Activated CD4-positive, alpha-beta T cell treated with anti-CD3 and anti-CD28 coated beads, Interleukin-2, amount 10 ng/mL, durations not matched to agents 7 days and 5 days (primary cell): ENCODE measurements around the gene NEK10. TPM values are rescaled to one million over a fixed set of nuclear protein-coding genes. Genes with fewer than 3 reads are reported as not detected.

Experiments used
- CTCF ChIA-PET: fragments of 350-600 bp; sonication (Branson Sonifier 250); formaldehyde crosslinking; loops from one replicate; lab custom pipeline; 2021; ENCODE audit warnings: antibody characterized with exemption; lab: Charles Lee
- POLR2A ChIA-PET: fragments of 350-600 bp; sonication (Branson Sonifier 250); formaldehyde crosslinking; loops from one replicate; lab custom pipeline; 2021; ENCODE audit warnings: antibody characterized with exemption; lab: Charles Lee
- DNase-seq: peaks from one replicate; pipeline ENCODE4 v3.0.0-alpha.2; 2020
- H3K27ac Mint-ChIP-seq: one replicate; pipeline ENCODE4 v1.8.0; 2021; ENCODE audit warnings: mild to moderate bottlenecking, moderate library complexity, mixed read lengths
- H3K27me3 Mint-ChIP-seq: one replicate; pipeline ENCODE4 v1.8.0; 2021; ENCODE audit warnings: mixed read lengths
- H3K36me3 Mint-ChIP-seq: one replicate; pipeline ENCODE4 v1.8.0; 2021; ENCODE audit warnings: low read depth, mixed read lengths
- H3K4me1 Mint-ChIP-seq: one replicate; pipeline ENCODE4 v1.8.0; 2021; ENCODE audit warnings: mixed read lengths
- H3K4me3 Mint-ChIP-seq: one replicate; pipeline ENCODE4 v1.8.0; 2021; ENCODE audit warnings: mild to moderate bottlenecking, moderate library complexity, mixed read lengths
- H3K9me3 Mint-ChIP-seq: one replicate; pipeline ENCODE4 v1.8.0; 2021; ENCODE audit warnings: mixed read lengths
- total RNA-seq, 2 experiments: library from RNA; stranded (reverse); gene quantifications; one replicate each; pipeline ENCODE4 v1.2.3, GENCODE V29; 2021

NEK10 gene
- total RNA-seq, 2 experiments from 2014 or later, result 0.56 to 0.79 TPM

GRCh38 chr3:27202959-27203358 lies 166.2 kb downstream of the NEK10 start:
- CTCF ChIA-PET, result interaction anchor here (0.7 kb wide), 1 partner anchor 25 kb away, joined by 3 read pairs; no protein-coding TSS in a partner anchor
- Mint-ChIP-seq H3K4me3 (no peak overlapping the region), H3K9me3 (no peaks in the 10 kb centered on the region), H3K27me3 (no peaks in the 10 kb centered on the region), H3K4me1 (no peaks in the 10 kb centered on the region), H3K36me3 (no peaks in the 10 kb centered on the region), H3K27ac (no peak overlapping the region)
- no peak for DNase-seq
- POLR2A ChIA-PET, result no interaction called here

- DNase-seq, result no peak
- H3K27me3 Mint-ChIP-seq, result no peaks in the 10 kb centered on the region
- ChIA-PET POLR2A (no interaction called here), CTCF (no interaction called here)
- H3K27ac Mint-ChIP-seq, result no peak overlapping the region
- H3K4me3 Mint-ChIP-seq, result no peak overlapping the region
- H3K4me1 Mint-ChIP-seq, result no peaks in the 10 kb centered on the region
- no peaks in the 10 kb centered on the region for H3K9me3 Mint-ChIP-seq
- H3K36me3 Mint-ChIP-seq, result no peaks in the 10 kb centered on the region
Observed at GRCh38 chr3:27201492-27201891, 167.7 kb downstream of the NEK10 start.

DNA sequence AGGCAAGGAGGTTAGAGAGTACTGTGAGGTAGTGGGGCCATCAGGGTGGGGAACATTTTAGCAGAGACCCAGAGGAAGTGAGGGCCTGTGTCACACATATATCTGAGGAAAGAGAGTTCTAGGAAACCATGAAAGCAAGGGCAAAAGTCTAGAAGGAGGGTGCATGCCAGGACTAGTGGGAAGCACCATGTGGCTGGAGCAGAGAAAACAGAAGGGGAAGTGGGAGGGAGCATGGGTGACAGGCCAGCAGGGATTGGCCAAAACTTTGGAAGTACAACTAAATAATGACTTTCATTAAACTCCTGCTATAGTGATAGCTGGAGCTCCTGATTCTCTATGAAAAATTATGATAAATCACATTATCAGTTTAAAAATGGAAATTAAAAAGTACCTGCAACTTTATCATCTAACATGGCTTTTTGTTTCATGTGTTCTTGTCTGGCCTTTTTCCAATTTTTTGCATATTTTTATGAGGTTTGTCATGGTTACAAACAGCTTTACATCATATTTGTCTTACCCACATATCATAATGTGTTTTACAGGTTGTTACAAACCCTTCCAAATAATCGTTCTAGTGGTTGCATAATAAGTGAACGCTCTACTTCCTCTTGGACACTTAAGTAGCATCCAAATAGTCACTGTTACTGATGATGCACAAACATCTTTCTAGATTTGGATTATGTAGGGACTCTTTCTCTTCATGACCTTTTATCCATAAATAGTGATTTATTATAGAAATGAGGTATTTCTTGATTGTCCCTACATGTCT lies 168.3 kb downstream of the NEK10 start:
- Mint-ChIP-seq H3K36me3 (no peaks in the 10 kb centered on the region), H3K9me3 (no peaks in the 10 kb centered on the region), H3K4me3 (no peak overlapping the region), H3K4me1 (no peaks in the 10 kb centered on the region), H3K27me3 (no peaks in the 10 kb centered on the region), H3K27ac (no peak overlapping the region)
- POLR2A ChIA-PET, result no interaction called here
- CTCF ChIA-PET, result no interaction called here
- DNase-seq, result no peak

DNA sequence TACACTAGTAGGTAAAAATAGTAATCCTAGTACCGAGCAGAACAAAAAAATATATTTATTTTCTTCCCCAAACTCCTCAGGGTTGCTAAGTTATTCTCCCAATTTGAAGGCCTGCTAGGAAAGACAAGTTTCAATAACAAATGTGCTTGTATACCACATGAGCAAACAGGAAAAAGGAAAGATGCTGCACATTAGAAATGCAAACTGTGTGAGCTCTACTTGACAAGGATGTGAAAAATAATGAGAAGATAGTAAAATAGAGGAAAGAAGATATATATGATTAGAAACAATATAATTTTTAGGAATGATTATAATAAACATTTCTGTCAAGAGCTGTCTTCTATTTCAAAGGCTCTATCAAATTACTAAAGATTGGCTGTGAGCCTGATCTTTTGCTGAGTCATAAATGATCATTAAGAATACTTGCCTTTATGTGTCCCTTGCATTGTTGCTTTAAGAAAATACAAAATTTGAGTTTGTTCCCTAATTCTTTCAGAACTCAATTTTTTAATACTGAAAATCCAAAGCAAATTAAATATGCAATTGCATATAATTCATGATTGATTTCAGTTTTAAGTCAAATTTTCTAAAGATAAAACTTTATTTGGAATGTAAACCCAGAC lies 174.2 kb downstream of the NEK10 start:
- ChIA-PET POLR2A (no interaction called here), CTCF (no interaction called here)
- H3K36me3 Mint-ChIP-seq, result no peaks in the 10 kb centered on the region
- H3K27me3 Mint-ChIP-seq, result no peaks in the 10 kb centered on the region
- DNase-seq, result no peak
- H3K4me3 Mint-ChIP-seq, result no peak overlapping the region
- no peak overlapping the region for H3K27ac Mint-ChIP-seq
- H3K4me1 Mint-ChIP-seq, result no peaks in the 10 kb centered on the region
- no peaks in the 10 kb centered on the region for H3K9me3 Mint-ChIP-seq

GRCh38 chr3:27193056-27193455 lies 176.1 kb downstream of the NEK10 start:
- CTCF ChIA-PET, result interaction anchor here (0.6 kb wide), 1 partner anchor 54 kb away, joined by 3 read pairs; no protein-coding TSS in a partner anchor

DNA sequence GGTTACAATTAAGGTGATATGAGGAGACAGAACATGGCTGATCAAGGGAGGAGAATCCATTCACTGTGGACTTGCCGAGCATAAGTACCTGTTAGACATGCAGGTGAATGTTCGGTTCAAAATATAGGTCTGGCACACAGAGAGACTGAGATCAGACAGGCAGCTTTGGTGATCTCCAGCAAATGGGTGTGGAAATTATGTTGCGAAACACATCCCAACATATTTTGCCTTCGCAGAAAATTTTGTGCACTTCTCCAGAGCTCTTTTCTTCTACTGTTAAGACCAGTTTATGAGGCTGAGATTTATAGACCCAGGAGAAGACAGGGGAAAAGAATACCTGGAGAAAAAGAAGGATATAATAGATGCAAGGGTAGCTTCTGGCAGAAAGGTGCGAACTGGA lies 183.2 kb downstream of the NEK10 start:
- POLR2A ChIA-PET, result no interaction called here
- H3K9me3 Mint-ChIP-seq, result no peaks in the 10 kb centered on the region
- no peak for DNase-seq
- H3K4me3 Mint-ChIP-seq, result no peak overlapping the region
- CTCF ChIA-PET, result no interaction called here
- H3K27me3 Mint-ChIP-seq, result no peaks in the 10 kb centered on the region
- H3K36me3 Mint-ChIP-seq, result no peaks in the 10 kb centered on the region
- no peaks in the 10 kb centered on the region for H3K4me1 Mint-ChIP-seq
- no peak overlapping the region for H3K27ac Mint-ChIP-seq

More at GRCh38 chr3:27193056-27193455, 176.1 kb downstream of the NEK10 start:
- H3K9me3 Mint-ChIP-seq, result no peaks in the 10 kb centered on the region
- no peaks in the 10 kb centered on the region for H3K4me1 Mint-ChIP-seq
- H3K36me3 Mint-ChIP-seq, result no peaks in the 10 kb centered on the region
- H3K27ac Mint-ChIP-seq, result no peak overlapping the region
- POLR2A ChIA-PET, result no interaction called here
- H3K4me3 Mint-ChIP-seq, result no peak overlapping the region
- DNase-seq, result no peak
- no peaks in the 10 kb centered on the region for H3K27me3 Mint-ChIP-seq

- Mint-ChIP-seq H3K4me1 (no peaks in the 10 kb centered on the region), H3K4me3 (no peak overlapping the region), H3K27ac (no peak overlapping the region), H3K36me3 (no peaks in the 10 kb centered on the region), H3K9me3 (no peaks in the 10 kb centered on the region), H3K27me3 (no peaks in the 10 kb centered on the region)
- ChIA-PET POLR2A (no interaction called here), CTCF (no interaction called here)
- no peak for DNase-seq
Observed at GRCh38 chr3:27185231-27185989, 183.8 kb downstream of the NEK10 start.

- ChIA-PET POLR2A (no interaction called here), CTCF (no interaction called here)
- no peak for DNase-seq
- no peaks in the 10 kb centered on the region for H3K36me3 Mint-ChIP-seq
- no peaks in the 10 kb centered on the region for H3K27me3 Mint-ChIP-seq
- H3K4me3 Mint-ChIP-seq, result no peak overlapping the region
- H3K4me1 Mint-ChIP-seq, result no peaks in the 10 kb centered on the region
- no peak overlapping the region for H3K27ac Mint-ChIP-seq
- H3K9me3 Mint-ChIP-seq, result no peaks in the 10 kb centered on the region
Observed at GRCh38 chr3:27184261-27184660, 184.9 kb downstream of the NEK10 start.

DNA sequence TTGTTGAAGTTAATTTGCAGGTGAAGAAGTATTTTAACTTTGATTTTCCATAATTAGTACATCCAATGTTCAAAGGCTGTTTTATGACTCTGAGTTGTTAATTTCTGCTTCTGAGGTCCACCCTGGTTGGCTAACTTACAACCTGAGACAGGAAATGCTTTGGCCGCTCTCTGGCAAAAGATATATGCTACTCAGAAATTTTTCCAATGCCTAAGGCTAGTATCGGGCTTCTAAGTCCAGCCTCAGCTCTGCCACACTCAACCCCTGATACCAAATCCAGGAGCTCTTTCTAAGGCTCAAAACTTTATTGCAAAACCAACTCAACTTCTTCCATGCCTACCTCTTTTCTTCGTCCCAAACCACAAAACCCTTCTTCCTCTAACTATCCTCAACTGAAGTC lies 192.9 kb downstream of the NEK10 start:
- Mint-ChIP-seq H3K4me1 (no peaks in the 10 kb centered on the region), H3K36me3 (no peaks in the 10 kb centered on the region)

GRCh38 chr3:27174530-27174929 lies 194.7 kb downstream of the NEK10 start:
- DNase-seq, result no peak
- CTCF ChIA-PET, result no interaction called here
- H3K27me3 Mint-ChIP-seq, result no peaks in the 10 kb centered on the region
- no peaks in the 10 kb centered on the region for H3K4me1 Mint-ChIP-seq
- H3K4me3 Mint-ChIP-seq, result no peak overlapping the region
- no peaks in the 10 kb centered on the region for H3K9me3 Mint-ChIP-seq
- H3K36me3 Mint-ChIP-seq, result no peaks in the 10 kb centered on the region
- H3K27ac Mint-ChIP-seq, result no peak overlapping the region
- POLR2A ChIA-PET, result no interaction called here

More for the DNA sequence above, 192.9 kb downstream of the NEK10 start:
- Mint-ChIP-seq H3K9me3 (no peaks in the 10 kb centered on the region), H3K27ac (no peak overlapping the region), H3K4me3 (no peak overlapping the region), H3K27me3 (no peaks in the 10 kb centered on the region)
- POLR2A ChIA-PET, result no interaction called here
- no peak for DNase-seq
- CTCF ChIA-PET, result no interaction called here

GRCh38 chr3:27171113-27171512 lies 198.1 kb downstream of the NEK10 start:
- Mint-ChIP-seq H3K36me3 (no peaks in the 10 kb centered on the region), H3K27me3 (no peaks in the 10 kb centered on the region), H3K27ac (no peak overlapping the region), H3K9me3 (no peaks in the 10 kb centered on the region), H3K4me3 (no peak overlapping the region), H3K4me1 (no peaks in the 10 kb centered on the region)
- ChIA-PET CTCF (interaction anchor here (0.6 kb wide), 2 partner anchors 19 to 665 kb away, joined by 3 read pairs; no protein-coding TSS in a partner anchor), POLR2A (no interaction called here)
- no peak for DNase-seq

DNA sequence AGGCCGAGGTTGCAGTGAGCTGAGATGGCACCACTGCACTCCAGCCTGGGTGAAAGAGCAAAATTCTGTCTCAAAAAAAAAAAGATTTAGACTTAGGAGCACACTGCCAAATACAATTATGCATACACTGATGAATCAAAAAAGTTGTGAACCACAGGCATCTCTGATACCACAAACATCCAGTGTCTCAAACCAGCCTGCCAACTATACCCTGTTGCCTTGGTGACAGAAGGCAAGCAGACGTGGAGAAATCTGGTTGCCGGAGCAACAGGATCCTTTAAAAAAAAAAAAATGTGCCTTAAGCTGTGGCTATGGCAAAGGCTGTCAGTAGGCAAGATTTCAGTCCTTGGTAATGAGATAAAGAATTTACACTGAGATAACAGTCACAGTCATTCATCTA lies 202.3 kb downstream of the NEK10 start:
- Mint-ChIP-seq H3K27ac (no peak overlapping the region), H3K27me3 (no peaks in the 10 kb centered on the region), H3K36me3 (no peaks in the 10 kb centered on the region), H3K9me3 (no peaks in the 10 kb centered on the region), H3K4me3 (no peak overlapping the region), H3K4me1 (no peaks in the 10 kb centered on the region)
- POLR2A ChIA-PET, result no interaction called here
- CTCF ChIA-PET, result no interaction called here
- no peak for DNase-seq

GRCh38 chr3:27165321-27165721 lies 203.9 kb downstream of the NEK10 start:
- H3K4me3 Mint-ChIP-seq, result no peak overlapping the region
- H3K27ac Mint-ChIP-seq, result no peak overlapping the region
- no peaks in the 10 kb centered on the region for H3K36me3 Mint-ChIP-seq
- no peaks in the 10 kb centered on the region for H3K4me1 Mint-ChIP-seq
- ChIA-PET CTCF (no interaction called here), POLR2A (no interaction called here)
- H3K27me3 Mint-ChIP-seq, result no peaks in the 10 kb centered on the region
- no peak for DNase-seq
- H3K9me3 Mint-ChIP-seq, result no peaks in the 10 kb centered on the region
